ENCODE results near the gene ETFDH. TPM values are rescaled to one million over a fixed set of nuclear protein-coding genes. Genes with fewer than 3 reads are reported as not detected.
A peak's percentile ranks its signal among the peaks of the same experiment; 100 is the strongest.

The ETFDH gene
- total RNA-seq, 4 donors from 2014 or later: 26.4 to 68.9 (median 48.7) TPM

- ATAC-seq (ENCODE audit: low FRiP score) (no peak), DNase-seq (ENCODE audit: low spot score) (no peak)
- TF ChIP-seq, protein P1, sequence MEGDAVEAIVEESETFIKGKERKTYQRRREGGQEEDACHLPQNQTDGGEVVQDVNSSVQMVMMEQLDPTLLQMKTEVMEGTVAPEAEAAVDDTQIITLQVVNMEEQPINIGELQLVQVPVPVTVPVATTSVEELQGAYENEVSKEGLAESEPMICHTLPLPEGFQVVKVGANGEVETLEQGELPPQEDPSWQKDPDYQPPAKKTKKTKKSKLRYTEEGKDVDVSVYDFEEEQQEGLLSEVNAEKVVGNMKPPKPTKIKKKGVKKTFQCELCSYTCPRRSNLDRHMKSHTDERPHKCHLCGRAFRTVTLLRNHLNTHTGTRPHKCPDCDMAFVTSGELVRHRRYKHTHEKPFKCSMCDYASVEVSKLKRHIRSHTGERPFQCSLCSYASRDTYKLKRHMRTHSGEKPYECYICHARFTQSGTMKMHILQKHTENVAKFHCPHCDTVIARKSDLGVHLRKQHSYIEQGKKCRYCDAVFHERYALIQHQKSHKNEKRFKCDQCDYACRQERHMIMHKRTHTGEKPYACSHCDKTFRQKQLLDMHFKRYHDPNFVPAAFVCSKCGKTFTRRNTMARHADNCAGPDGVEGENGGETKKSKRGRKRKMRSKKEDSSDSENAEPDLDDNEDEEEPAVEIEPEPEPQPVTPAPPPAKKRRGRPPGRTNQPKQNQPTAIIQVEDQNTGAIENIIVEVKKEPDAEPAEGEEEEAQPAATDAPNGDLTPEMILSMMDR (IDR thresholded peaks at IDR 0.05): no peak
Observed at GRCh38 chr4:158715802-158716201, 43.7 kb downstream of the ETFDH start.

DNA sequence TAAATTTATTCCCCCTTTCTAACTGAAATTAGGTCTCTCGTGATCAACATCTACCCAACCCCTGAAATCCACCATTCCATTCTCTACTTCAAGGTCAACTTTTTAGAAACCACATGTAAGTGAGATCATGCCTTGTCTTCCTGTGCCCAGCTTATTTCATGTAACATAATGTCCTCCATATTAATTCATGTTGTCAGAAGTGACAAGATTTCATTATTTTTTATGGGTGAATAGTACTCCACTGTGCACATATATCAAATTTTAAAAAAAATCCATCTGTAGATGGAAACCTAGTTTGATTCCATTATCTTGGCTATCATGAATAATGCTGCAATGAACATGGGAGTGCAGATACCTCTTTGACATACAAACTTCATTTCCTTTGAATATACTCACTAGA, 49.6 kb downstream of the ETFDH start:
- DNase-seq (ENCODE audit: low spot score) (no peak), ATAC-seq (ENCODE audit: low FRiP score) (no peak)
- TF ChIP-seq, protein P1 (IDR thresholded peaks at IDR 0.05): no peak

GRCh38 chr4:158722291-158722916, 50.3 kb downstream of the ETFDH start:
- TF ChIP-seq, protein P1 (IDR thresholded peaks at IDR 0.05): no peak
- ATAC-seq (ENCODE audit: low FRiP score) (no peak), DNase-seq (ENCODE audit: low spot score) (no peak)

GRCh38 chr4:158722917-158723793, 51.1 kb downstream of the ETFDH start, which contains the start of gene PPID:
TSS of gene PPID (minus strand) at chr4:158723396. CDS start at chr4:158723288, 108 bp downstream.
- ATAC-seq (ENCODE audit: low FRiP score) (peak; percentile 96), DNase-seq (ENCODE audit: low spot score) (peak; percentile 65)
- TF ChIP-seq, protein P1 (IDR thresholded peaks at IDR 0.05): no peak

DNA sequence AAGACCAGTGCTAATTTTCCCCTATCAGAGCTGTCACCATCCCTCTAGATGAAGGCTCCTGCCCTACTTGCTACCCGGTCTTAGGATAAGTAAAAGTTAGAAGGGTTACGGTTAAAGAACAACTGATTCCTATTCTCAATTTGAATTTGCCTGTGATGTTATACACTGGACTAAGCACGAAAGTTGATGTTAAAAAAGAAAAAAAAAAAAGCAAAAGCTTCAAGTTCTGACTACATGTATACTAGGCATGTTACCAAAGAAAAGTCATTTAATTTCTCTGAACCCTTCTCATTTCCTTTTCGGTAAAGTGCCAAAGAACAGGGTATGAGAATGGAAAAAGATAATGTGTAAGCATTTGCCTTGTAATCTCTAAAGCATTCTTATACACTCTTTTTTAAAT, 52.5 kb downstream of the ETFDH start:
- ATAC-seq (ENCODE audit: low FRiP score): no peak
- no peak for DNase-seq (ENCODE audit: low spot score)
- TF ChIP-seq, protein P1 (IDR thresholded peaks at IDR 0.05): no peak

GRCh38 chr4:158726633-158727032, 54.5 kb downstream of the ETFDH start:
- ATAC-seq (ENCODE audit: low FRiP score) (no peak), DNase-seq (ENCODE audit: low spot score) (no peak)
- TF ChIP-seq, protein P1 (IDR thresholded peaks at IDR 0.05): no peak

Data from omental fat pad (tissue), 4 donors.